Glomerular endothelial cell (primary cell): Measurements from ENCODE around the gene GTPBP3. TPM values are rescaled to one million over a fixed set of nuclear protein-coding genes. Genes with fewer than 3 reads are reported as not detected.

Experiments used
- DNase-seq: peaks from one replicate; pipeline ENCODE4 v3.0.0-alpha.2; 2011; ENCODE audit warnings: low read depth, low spot score; ENCODE audit errors: extremely low read depth
- total RNA-seq: library from RNA; depleted of rRNA; stranded (reverse); fragments of >200 nt; gene quantifications from 2 replicates; pipeline ENCODE4 v1.2.3, GENCODE V29; 2015

Gene GTPBP3
- total RNA-seq, 1 donor from 2014 or later, result 34.1 TPM

DNA sequence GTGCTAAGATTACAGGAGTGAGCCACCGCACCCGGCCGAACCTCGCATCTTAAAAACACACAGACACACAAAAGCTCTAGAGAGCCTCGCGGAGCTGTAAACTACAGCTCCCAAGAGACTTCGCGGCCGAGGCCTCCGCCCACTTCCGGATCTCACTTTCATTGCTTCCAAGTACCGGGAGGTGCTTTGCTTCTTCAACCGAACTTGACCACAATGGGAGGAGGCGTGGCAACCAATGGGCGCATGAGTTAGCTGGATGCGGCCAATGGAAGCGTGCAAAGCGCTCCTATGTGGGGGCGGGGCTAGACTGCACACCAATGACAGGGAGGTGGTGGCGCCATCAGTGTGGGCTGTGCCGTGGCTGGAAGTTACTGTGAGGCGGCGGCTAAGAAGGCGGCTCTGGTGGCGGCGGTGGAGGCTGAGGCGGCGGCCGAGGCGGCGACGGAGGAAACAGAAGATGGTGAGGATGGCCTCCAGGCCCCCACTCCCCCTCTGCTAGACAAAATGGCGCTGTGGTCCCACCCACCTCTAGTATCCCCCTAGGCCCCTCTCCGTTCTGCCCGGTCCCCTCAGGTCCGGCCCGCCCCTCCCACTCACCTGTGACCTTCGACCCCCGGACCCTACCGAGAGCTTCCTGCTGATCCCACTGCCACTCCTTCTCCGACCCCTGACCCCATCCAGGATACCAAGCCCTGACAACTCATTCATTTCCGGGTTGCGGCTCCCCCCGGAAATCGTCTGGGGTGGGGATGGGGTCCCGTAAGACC lies 28.0 kb upstream of the GTPBP3 start, which contains the start of gene DDA1:
Gene DDA1, plus strand, starts transcription at position 366 of the 767 bp plus-strand sequence. Its CDS starts 92 bp downstream, at position 458.
- DNase-seq, result peak; percentile 98

DNA sequence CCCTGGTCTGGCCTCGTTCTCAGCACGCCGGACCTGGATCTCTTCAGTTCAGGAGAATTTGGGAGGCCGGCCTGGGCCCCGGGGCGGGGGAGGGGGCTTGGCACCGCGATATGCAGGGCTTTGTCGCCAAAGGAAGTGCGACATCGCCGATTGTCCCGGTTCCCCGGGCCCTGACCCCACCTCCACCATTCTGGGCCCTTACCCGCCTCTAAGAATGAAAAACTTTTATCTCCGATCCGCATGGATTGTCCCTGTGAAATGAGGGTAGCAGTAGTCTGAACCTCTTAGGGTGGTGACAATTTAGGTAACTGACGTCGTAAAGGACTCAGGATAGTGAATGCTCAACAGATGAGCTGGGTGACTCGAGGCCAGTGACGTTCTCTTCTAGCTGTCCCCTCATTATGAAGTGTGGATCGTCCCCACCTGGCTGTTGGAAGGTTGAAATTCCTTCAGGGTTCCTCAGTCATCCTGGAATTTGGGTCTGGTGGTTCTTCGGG lies 27.3 kb upstream of the GTPBP3 start:
- no peak for DNase-seq

DNA sequence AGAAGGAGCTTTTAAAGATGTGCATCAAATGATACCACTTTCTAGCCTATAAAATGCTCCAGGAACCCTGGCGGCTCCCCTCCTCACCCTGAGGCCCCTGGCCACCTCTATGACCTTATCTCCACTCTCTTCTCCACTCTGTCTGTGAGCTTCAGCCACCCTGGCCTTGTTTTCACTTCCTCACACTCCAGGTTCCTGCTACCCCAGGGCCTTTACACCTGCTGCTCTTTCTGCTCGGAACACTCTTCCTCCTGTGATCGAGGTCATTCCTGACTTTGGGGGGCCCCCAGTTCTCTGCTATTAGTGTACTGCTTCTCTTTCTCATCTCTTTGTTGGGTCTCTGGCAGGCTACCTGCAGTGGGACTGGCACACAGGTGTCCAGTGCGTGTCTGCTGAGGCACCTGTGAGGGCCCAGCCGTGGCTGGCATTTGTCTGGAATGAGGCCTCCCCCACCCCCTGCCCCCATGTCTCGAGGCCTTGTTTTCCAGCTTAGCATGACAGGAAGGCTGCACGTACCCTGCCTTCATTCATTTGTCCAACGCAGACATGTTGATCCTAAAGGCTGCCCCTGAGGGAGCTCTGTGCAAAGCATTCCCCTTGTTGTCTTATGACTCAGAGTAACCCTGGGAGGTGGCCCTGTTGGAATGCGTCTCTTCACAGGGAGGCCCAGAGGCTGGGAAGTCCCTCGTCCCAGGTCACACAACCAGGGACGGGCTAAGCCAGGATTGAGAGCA lies 25.7 kb upstream of the GTPBP3 start:
- no peak for DNase-seq

GRCh38 chr19:17312189-17313113 lies 24.9 kb upstream of the GTPBP3 start:
- no peak for DNase-seq

GRCh38 chr19:17314007-17314593 lies 23.3 kb upstream of the GTPBP3 start:
- no peak for DNase-seq

GRCh38 chr19:17318966-17319365 lies 18.4 kb upstream of the GTPBP3 start:
- DNase-seq, result no peak

DNA sequence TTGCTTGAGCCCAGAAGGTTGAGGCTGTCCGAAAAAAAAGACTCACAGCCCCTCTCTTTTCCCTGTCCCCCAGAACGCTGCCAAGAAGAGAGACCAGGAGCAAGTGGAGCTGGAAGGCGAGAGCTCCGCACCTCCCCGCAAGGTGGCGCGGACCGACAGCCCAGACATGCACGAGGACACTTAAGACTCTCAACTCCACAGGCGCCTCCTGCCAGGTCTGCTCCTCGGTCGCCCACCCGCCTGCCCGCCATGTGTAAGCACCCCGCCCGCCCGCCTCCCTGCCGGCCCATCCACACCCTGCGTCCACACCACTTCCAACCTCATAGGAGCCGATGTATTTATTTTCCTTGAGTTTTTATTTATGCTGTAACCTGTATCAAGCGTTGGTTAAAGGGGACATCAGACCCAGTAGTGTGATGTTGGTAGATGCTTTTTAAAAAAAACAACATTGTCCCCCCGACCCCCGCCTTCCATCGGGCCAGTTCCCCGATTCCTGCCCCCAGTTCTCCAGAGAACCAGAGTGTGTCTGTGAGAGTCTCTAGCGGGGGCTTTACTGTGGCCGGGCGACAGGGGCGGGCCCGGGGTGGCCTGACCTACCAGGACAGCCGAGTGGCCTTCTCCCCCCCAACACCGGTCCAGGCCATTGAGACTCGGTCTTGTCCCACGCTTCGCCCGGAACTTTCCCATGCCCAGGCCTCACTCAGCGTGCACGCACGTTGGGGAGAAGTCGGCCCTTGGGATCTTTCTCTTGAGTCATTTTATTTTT lies 17.7 kb upstream of the GTPBP3 start:
- DNase-seq, result no peak

DNA sequence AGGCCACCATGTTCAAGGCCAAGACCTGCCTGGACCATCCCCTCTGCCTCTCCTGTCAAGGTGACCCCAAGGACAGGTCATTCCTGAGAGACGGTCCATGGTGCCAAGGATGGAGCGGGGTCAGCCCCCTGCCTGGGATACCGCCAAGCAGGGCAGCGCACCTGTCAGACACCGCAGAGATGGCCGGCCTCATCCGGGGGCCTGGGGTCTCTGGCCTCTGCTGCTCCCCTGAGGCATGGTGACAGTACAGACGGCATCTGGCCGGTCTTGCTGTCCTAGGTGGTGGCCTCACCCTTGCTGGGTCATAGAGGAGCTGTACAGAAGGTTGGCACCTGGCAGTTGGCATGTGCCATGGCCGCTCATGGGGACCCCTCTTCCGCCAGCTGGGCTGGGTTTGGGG lies 16.9 kb upstream of the GTPBP3 start:
- no peak for DNase-seq

- no peak for DNase-seq
Observed at GRCh38 chr19:17321655-17322489, 15.5 kb upstream of the GTPBP3 start.

DNA sequence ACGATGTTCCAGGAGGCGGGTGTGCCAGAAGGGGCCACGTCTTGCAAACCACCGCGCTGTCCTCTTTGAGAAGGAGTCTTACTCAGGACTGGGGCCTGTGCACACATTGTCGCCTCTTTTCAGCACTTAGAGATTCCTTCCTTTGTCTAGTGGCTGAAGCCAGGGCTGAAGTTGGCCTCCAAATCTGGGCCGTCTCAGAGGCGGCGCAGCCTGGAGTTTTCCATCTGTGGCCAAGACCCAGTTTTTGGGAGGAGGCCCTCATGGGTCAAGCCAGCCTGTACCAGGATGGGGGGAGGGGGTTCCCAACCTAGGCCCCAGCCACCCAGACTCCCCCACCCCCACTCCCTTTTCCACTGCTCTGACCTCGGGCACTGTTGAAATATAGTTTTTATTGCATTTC lies 14.5 kb upstream of the GTPBP3 start:
- DNase-seq, result no peak

GRCh38 chr19:17323300-17323963 lies 13.9 kb upstream of the GTPBP3 start:
- DNase-seq, result no peak

DNA sequence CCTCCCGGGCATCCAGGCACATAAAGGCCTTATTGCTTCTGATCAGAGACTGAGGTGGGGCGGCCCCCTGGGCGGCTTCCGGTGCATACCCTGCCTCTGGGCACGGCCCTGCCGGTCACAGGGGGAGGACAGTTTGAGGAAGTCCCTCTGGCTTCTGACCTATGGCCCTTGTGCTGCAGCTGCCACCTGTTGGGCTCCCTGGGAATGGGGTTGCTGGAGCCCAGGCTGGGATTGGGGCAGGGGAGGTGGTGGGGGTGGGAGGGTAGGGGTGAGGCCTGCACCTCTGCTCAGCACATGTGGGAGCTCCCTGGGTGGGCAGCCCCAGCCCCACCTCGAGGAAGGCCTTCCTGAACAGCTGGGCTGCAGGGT lies 13.4 kb upstream of the GTPBP3 start:
- DNase-seq, result no peak

DNA sequence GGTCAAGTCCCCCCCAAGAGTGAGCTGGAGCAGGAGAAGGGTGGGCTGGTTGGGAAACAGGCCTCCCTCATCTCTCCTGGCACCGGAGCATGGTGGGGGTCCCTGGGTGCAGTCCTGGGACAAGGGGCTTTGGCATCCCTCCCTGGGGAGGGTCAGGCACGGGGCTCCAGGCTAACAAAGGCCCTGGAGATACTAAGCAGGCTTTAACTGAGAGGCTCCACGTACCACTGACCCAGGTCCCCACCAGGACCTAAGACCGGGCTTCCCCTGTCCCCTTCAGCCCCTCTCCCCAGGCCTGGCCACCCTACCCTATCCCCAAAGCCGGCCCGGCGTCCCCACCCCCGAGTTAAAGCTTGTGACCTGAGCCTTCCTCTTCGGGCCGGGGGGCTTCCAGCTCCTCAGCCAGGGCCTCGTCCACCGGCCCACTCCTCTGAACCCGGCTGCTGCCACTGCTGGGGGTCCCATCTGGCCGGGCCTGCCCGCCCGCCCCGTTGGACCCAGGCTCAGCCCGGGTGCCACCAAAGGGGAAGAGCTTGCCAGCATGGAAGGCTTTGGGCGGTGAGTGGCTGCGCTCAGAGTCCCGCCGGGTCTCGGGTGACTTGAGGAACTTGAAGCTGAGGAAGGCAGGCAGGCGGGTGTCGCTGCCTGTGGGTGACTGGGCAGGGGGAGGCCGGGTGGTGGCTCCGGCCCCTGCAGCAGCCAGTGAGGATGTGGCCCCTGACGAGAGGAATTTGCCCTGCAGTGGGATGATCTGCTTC lies 12.8 kb upstream of the GTPBP3 start:
- no peak for DNase-seq

GRCh38 chr19:17325133-17325532 lies 12.2 kb upstream of the GTPBP3 start:
- DNase-seq, result no peak

DNA sequence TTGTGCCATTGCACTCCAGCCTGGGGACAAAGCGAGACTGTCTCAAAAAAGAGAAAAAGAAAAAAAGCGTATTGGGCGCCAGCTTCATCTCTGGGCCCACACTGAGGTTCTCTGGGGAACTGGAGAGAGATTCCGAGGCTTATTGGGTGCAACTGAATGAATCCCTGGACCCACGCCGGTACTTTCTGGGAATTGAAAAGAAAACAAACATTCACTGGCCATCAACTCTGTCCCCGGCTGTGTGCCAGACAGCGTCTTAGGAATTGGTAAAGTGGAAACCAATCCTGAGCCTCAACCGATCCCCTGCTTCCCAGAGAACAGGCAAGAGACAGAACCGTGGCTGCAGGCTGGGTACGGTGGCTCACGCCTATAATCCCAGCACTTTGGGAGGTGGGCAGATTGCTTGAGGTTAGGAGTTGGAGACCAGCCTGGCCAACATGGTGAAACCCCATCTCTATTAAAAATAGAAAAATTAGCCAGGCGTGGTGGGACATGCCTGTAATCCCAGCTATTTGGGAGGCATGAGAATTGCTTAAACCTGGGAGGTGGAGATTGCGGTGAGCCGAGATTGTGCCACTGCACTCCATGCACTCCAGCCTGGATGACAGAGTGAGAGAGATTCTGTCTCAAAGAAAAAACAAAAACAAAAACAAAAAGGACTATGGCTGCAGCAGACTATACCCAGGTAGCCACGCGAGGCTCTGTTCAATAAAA lies 11.3 kb upstream of the GTPBP3 start:
- DNase-seq, result no peak

DNA sequence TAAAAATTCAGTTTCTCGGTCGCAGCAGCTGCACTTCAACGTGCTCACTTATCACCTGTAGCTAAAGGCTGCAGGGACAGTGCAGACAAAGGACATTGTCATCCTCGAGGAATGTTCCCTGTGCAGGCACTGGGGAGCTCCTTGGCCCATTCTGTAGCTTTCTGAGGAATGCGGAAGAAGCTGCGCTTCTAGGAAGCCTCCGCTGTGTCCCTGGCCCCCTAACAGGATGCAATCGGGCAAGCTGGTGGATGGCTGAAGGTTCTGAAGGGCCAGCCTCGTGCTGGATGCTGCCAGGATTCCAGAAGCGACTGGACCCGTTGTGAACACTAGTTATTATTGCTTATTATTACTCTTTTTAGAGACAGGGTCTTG lies 10.8 kb upstream of the GTPBP3 start:
- DNase-seq, result no peak

- no peak for DNase-seq
Observed at GRCh38 chr19:17327068-17327653, 10.2 kb upstream of the GTPBP3 start.
